Fibroblast of skin of left quadriceps (primary cell): ENCODE measurements around the gene CXXC5.

ENCODE experiments used
- DNase-seq, 2 experiments: peaks; one replicate each; pipeline ENCODE4 v3.0.0-alpha.2; 2013; ENCODE audit warnings: low read depth in 2 of 2

CXXC5 gene

DNA sequence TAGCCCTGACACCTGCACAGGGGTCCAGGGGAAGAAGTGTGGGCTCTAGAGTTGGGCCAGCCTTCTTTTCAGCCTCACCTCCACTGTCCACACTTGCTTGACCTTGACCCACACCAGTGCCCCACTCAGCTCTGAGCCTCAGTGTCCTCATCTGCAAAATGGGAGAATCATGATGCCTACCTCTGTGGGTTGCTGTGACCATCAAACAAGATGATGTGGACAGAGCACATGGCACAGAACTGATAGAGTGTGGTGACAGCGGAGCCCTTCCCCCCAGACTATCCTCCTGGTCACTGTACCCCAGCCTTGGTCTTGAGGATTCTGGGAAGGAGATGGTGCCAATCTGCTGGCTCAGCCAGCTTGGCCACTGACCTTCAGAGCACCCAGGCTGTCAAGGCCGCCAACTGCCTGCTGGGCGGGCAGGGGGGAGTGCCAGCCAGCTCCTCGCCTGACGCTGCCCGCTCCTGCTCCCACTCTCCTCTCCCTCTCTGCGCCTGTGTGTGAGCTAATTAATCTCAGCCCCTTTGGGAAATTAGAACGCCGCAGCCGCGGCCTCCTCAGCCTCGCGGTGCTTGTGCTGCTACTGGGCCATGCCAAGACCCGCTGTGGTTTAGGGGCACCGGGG is 16.7 kb downstream of the CXXC5 start:
- no peak for DNase-seq

- DNase-seq, result no peak
Measured at GRCh38 chr5:139665626-139666025, 17.5 kb downstream of the CXXC5 start.

DNA sequence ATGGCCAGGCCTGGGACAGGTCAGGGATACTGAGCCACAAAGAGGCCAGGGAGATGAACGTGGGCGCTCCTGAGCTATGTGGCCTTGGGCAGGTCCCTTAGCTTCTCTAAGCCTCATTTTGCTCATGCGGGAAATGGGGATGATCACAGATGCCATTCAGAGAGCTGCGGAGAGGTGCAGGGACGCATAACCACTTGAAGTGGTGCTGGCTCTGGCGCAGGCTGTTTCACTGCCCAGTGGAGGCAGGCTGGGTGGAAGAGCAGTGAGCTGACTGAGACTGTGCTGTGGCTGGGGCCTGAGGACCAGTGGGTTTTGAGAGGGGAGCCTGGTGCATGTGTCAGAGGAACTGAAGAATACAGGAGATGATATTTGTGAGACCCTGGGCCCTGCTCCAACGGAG is 18.4 kb downstream of the CXXC5 start:
- no peak for DNase-seq

DNA sequence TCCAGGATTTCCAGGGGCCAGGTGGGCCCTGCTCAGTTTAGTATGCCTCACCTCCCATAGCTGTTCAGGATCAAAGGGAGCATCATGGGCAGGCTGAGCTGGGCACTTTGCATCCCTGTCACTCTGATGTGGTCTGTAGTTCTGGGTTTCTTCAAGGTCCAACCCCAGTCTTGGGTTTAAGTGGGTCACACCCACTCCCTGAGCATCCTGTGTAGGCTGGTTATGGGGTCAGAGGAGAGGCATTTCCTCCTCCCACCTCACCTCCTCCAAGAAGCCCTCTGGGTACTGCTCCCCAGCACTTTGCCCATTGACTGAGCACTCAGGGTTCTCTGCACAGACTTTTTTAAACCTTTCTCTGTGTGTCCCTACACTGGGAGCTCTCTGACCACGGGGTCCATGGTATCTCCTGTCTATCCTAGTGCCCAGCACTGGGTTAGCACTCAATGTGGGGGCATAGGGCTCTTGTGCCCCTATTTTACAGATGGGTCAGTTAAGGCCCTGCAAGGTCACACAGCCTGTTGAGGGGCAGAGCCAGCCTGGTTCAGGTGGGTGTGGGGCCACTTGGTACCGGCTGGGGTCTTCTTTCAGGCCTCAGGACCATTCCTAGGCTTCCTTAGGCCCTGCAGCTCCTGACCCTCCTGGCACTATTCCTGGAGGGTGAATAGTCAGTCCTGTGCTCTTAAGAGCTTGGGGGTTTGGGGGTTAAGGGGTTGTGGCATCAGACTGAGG is 19.0 kb downstream of the CXXC5 start:
- no peak for DNase-seq

GRCh38 chr5:139667730-139668063 is 19.5 kb downstream of the CXXC5 start:
- no peak for DNase-seq

DNA sequence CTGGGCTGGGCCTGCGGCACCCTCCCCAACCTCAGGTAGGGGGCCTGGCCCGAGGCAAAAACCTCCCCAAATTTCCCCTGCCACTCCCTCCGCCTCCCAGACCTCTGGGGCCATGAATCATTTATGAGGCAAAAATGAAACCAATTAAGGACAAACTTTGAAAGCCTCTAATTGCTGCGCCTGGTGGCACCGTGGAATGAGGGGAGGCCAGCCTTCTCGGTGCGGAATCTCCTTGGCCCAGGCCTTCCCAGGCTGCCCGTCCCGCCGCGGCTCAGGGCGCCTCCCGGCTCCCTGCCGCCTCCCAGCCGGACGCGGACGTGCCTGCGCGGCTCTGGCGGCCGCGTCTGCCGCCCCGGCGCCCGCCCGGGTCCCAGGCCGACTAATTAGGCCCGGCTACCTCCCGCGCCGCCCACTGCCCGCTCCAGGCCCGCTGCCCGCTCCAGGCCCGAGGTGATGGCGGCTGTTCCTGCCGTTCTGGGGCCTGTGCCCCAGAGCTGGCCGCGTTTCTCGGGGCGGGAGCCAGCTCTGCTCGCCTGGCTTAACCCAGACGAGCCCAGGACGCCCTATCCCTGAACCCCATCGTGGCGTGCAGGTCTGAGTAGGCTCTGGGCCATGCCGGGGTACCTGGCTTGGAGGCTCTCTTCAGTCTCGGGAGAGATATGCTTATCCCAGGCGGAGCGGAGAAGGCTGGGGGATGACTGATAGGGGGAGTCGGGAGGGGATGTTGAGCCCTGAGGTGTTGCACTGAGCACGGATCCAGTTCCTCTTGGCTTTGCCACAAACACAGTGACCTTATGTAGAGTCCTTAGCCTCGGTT is 20.1 kb downstream of the CXXC5 start:
- no peak for DNase-seq

DNA sequence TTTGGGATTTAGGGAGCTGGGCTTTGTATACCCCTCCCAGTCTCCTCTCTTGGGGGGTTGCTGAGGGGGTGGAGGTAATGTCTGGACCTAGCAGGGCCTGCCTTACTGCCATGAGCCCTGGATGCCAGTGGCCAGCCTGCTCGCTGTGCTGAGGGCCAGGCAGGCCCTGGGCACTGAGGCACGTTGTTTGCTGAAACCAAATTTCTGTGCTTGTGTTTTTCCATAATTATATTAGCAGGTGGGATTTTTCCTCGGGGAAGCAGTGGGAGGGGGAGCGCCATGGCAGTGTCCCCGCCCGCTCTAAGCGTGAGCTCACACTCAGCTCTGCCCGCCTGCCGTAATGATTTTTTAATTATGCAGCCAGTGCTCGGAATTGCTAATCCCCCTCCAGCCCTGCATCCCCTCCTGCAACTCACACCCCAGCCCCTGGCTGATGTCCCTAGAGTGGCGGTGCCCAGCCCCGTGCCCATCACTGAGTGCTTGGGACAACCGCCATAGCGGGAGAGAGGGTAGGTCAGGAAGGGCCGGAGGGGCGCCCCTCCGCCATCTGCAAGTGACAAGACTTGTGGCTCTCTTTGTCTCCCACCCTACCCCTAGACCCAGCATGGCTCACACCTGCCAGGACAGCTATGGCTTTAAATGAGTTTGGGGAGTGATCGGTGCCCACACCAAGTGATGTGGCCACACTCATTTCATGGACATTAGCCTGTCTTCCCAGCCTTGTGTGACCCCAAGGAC is 20.9 kb downstream of the CXXC5 start:
- DNase-seq, result no peak

DNA sequence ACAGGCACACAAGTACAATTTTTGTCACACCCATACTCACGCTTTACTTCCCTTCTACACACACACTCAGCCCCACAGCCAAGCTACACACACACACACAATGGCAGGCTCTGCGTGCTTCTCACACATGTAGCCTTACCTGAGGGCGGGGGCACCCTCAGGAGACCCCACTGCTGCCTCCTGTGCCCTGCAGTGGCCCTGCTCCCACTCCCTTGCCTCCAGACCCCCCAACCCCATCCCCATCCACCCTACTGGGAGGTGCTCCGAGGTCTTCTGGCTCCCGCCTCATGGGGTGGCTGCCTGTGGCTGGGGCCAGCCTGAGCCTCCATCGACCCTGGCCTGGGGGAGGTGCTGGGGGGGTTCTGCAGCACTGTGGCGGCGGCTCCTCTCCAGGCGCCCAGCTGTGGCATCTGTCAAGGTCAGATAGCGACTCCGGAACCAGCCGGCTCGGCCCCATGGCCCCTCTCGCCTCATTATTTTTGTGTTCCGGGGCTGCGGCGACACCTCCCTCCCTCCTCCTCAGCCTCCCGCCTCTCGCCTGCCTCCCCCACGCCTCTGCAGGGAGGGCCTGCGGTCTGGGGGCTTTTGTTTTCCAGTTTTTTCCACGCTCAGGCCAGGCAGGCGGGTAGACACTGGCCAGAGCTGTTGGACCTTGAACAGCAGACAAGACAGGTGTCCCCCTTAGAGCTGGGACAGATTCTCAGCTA is 21.7 kb downstream of the CXXC5 start:
- DNase-seq, result no peak

DNA sequence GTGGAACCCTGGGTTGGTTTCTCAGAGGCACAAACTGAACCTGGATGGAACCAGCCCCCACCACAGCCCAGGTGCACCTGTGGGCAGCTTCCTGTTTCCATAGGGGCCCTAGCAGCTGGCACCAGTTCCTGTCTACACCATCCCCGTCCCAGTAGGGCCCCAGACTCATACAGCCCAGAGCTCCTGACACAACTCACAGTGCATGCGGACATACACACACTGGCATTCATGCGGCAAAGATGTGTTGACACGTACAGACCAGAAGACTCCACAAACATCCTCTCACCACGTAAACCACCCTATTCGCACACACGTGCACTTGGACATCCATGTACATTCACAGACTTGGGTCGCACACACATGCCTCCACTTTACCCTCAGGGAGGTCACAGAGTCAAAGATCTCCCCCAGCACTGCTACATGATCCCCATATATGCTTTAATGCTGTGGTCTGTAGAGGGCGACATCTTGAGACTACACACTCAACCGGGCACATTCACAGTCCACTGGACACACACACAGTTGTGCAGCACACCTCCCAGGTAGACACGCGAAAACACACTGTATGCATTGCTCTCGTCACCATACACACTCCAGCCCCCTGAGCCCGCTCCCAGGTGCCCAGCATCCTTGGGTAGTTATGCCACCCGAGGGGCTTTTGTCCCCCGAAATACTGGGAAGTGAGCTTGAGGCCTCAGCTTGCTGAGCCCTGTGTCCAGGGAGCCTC is 22.4 kb downstream of the CXXC5 start:
- DNase-seq, result no peak

GRCh38 chr5:139671096-139671841 is 23.1 kb downstream of the CXXC5 start:
- no peak for DNase-seq

DNA sequence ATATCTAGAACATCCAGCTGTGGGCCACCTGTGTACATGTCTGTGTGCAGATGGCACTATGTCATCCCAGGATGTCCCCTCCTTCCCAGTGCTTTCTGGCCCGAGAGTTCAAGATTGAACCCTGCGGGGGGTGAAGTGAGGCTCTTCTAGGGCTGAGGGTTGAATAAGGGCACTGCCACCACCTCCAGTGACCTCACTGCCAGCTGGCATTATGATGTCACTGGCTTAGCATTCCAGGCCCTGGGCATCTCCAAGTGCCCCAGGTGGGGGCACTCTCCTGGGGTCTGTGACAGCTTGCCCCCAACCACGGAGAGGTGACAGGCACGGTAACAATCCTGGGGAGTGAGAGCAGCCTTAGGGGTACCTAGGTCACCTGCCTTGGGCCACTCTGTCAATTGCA is 27.1 kb downstream of the CXXC5 start:
- no peak for DNase-seq

- no peak for DNase-seq
Measured at GRCh38 chr5:139675825-139676224, 27.7 kb downstream of the CXXC5 start.

DNA sequence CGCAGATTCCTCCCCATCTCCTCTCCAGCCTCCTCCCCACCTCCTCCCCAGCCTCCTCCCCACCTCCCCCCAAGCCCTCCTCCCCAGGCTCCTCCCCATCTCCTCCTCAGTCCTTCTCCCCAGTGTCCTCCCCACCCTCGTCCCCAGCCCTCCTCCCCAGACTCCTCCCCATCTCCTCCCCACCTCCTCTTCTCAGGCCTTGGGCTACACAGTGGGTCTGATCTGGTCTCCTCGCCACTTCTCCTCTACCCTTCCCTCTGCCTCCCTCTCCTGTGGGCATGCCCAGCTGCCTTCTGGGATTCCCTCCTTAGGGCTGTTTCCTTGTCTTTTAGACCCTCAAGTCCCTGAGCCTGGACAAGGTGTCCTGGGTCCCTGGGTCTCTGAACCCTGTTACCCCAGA is 28.3 kb downstream of the CXXC5 start:
- DNase-seq, result no peak

- DNase-seq, result no peak
Measured at GRCh38 chr5:139676951-139677735, 29.0 kb downstream of the CXXC5 start.

DNA sequence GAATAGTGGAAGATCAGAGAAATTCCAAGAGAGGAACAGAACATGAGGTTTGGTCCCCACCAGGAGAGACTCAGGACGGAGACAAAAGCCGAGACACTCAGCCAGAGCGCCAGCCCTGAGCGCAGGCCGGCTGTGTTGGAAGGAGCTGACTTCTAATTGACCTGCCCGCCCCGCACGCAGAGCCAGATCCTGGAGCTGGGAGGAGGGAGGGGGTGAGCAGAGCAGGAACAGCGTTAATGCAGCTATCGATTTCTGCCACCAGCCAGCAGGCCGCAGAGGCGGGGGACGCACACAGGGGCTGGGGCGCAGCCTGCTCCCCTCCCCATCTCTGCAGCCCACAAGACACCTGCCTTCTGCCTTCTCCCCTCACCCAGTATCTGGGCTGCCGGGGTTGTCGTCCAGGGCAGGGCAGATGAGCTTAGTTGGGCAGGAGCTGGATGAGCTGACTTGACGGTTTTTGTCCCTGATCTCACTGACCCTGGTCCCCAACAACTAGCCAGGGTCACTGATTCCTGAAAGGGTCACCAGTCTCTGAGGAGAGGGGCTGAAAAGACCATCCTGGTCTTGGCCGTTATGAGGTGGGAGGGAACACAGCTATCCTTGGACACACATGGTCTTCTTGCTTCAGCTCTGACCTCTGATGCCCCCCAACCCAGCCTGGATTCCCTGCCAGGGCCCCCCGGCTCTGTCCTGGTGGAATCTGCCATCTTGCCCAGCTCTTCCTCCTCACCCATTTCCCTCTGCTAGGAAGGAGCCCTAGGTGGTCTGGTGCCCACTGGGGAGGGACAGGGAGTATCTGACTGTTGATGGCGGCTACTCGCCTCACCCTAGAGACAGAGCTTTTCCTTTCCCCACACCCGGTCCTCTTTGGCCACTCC is 29.8 kb downstream of the CXXC5 start:
- no peak for DNase-seq

GRCh38 chr5:139678751-139679750 is 30.9 kb downstream of the CXXC5 start:
- DNase-seq, result no peak
